ENCODE measurements around the gene SEC31B.

Gene SEC31B, protein sequence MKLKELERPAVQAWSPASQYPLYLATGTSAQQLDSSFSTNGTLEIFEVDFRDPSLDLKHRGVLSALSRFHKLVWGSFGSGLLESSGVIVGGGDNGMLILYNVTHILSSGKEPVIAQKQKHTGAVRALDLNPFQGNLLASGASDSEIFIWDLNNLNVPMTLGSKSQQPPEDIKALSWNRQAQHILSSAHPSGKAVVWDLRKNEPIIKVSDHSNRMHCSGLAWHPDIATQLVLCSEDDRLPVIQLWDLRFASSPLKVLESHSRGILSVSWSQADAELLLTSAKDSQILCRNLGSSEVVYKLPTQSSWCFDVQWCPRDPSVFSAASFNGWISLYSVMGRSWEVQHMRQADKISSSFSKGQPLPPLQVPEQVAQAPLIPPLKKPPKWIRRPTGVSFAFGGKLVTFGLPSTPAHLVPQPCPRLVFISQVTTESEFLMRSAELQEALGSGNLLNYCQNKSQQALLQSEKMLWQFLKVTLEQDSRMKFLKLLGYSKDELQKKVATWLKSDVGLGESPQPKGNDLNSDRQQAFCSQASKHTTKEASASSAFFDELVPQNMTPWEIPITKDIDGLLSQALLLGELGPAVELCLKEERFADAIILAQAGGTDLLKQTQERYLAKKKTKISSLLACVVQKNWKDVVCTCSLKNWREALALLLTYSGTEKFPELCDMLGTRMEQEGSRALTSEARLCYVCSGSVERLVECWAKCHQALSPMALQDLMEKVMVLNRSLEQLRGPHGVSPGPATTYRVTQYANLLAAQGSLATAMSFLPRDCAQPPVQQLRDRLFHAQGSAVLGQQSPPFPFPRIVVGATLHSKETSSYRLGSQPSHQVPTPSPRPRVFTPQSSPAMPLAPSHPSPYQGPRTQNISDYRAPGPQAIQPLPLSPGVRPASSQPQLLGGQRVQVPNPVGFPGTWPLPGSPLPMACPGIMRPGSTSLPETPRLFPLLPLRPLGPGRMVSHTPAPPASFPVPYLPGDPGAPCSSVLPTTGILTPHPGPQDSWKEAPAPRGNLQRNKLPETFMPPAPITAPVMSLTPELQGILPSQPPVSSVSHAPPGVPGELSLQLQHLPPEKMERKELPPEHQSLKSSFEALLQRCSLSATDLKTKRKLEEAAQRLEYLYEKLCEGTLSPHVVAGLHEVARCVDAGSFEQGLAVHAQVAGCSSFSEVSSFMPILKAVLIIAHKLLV

DNA sequence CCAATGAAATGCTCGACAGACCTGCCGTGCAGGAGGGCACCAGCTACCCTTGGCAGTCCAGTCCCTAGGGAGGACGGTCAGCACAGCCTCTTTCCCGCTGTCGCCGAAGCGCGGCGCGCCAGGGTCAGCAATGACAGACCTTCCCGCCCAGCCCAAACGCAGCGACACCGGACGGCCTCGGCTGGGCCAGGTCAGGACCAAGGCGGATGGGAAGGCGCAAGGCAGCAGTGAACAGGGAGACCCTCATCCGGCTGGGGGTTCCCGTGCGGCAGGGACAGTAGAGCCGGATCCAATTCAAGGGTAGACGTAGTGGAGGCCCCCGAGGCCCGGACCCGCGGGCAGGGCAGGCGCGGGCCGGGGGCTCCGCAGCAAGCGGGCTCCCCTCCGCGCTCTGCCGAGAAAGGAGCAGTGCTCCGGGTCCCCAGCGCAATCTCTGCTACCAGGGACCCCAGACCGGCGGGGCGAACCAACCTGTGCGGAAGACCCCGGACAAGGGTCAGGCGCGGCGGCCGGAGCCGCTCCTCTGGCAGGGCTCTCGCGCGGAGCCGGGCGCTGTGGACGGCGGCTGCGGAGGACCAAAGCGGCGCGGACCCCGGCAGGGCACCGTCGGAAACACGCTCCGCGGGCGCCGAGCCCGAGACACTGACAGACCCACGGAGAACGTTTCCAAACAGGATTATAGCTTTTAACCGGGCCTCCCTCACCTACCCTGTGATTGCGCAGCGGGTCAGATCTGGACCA, at the start of gene SEC31B:
TSS of gene SEC31B (minus strand) at position 551 of the 741 bp plus-strand sequence. CDS start 2,909 bp downstream, outside the sequence.
- no peak for DNase-seq

DNA sequence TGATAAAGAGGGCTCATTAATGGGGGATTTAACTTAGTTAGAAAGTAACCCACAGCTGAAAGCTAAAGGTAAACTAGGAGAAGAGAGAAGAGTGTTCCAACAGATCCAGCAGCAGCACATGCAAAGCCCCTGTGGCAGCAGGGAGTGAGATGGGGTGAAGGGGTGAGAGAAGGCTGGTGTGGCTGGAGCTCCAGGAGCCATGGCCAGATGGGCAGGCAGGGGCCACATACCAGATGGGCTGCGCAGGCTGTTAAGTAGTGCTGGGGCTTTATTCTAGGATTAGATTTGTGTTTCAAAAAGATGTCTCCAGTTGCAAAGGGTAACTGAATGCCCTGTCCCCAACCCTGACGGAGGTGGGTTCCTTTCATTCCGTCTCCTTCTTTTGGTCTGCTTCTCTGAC, 49.3 kb upstream of the SEC31B start:
- DNase-seq: no peak

DNA sequence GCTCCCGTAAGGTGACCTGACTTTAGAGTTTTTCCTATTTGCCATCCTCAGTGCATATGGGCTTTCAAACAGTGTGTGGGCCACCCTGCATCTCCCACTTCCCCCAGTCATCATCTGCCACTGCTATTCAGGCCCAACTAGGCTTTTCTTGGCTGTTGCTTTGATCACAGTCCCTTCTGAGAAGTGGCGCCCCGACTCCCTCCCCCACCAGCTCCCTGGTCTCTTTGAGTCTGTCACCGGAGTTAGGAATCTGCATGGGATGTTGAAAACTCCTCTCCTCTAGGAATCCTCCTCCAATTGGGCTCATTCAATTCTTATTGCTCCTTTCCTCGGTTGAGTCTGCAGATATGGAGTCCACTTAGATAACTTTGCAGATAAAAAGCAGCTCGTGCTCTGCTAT, 48.2 kb upstream of the SEC31B start:
- no peak for DNase-seq

DNA sequence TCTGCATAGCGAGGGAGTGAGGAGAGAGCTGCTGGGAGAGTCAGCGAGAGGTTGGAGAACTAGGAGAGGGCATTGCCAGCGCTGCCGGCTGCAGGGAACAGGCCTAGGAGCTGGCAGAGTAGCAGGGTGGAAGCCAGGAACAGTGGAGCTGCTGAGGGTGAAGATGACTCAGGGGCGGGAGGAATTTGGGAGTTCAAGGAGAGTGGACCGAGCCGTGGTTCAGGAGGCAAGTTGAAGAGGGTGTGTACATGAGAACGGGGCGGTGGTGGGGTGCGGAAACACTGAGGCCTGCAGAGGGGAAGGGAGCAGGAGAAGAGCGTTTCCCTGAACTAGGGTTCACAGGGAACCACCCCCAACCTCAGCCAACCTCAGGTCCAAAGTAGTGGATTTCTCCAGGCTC, 47.6 kb upstream of the SEC31B start:
- no peak for DNase-seq

DNA sequence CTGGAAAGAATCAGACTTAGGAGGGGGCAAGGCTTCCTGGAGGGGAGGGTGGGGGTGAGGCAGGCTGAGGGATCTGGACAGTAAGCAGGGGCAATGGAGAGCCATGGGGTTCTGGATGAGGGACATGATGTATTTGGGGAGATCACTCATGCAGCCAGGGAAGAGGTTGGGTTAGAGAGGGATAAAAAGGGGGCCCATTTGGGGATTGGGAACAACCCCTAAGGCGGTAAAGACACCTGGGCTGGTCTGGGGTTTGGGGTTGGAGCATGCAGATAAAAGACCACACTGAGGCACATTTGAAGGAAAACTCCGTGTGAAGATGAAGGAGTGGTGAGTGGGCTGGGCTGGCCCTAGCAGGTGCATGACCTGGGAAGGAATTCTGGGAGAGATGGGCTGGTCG, 46.9 kb upstream of the SEC31B start:
- DNase-seq: no peak

DNA sequence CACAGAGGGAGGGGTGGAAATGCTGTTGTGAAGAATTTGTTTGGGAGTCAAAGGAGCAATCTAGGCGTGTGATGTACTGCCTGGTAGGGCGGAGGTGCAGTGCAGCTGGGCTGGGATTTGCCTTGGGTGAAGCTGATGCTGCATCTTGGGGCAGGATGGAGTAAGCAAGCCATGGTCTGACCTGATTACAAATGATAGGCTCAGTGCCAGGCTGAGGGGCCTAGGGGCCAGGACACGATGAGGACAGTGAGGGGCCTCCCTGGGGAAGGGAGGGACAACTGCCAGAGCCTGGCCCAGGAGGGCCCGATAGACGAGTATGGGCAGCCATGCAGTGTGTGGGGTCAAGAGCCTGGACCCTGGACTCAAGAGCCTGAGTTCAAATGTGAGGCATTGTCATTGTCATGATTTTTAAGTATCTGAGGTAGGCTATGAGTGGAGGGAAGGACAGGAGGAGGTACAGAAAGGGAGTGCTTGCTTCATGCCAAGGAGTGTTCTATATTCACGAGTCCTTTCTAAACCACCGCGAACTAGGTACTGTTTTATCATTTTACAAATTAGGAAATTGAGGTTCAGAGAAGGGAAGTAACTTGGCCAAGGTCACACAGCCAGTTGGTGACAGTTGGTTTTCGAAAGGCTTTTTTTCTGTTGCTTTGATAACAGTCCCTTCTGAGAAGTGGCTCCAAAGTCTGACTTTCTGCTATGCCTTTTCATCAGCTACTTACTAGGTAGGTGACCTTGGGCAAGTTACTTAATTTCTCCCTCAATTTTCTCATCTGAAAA, 45.7 kb upstream of the SEC31B start:
- no peak for DNase-seq

DNA sequence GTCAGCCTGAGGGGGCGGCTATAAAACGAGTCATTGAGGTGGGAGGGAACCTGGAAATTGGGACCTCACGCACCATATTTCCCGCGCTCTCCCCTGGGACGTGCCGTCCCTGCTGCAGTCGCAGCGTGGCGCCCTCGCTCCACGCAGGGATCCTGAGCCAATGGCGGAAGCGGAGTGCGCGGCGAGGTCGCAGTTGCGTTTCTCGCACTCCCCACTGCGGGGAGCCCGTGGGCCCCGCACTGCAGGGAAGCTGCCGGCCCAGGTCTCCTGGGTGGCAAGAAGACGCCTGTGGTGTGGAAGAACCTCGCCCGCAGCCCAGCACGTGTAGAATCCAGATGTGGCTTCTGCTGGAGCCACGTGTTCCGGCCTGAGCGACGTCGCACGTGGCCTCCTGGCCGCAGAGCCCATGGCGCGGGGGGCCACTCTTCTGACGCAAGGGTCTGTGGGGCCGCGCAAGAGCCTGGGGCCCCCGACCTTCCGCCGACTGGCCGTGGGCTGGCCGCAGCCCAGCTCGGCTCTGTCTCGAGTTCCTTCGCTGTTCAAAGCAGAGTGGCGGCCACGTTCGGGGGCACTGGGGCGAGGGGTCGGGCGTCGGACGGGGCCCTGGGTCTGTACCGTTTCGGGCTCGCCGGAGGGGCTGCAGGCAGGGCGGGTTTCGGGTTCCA, 42.5 kb upstream of the SEC31B start:
- DNase-seq: no peak

DNA sequence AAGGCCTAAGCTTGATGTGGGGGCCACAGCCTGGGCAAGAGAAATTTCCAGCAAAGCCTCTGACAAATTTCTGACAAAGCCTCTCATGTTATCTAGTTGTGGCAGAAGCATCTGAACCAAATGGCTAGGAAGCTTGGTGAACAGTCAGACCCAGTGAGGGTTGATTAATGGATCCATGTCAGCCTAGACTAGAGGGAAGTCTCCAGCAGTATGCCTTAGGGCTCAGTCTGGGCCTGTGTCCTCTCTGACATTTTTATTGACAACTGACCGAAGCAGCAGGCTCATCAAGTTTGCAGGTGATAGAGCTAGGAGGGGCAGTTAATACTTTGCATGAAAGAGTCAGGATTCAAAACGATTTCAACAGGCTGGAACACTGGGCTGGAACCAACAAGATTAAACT, 41.3 kb upstream of the SEC31B start:
- no peak for DNase-seq

DNA sequence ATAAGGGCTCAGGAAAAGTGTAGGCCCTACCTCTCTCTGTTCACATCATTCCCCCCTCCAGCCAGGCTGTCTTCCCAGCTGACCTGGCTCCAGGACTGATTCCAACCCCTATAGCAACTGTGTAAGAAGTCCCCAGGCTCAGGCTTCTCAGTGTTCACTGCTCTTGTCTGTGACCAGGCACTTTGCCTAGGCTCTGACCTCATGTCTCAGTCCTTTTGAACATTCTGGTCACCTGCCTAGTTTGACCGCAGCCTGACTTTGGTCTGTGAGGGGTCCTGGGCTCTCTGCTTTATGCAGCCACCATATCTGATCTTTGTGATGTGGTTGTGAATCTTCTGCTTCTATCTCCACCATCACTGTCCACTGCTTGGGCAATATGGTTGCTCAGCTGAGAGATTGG, 40.6 kb upstream of the SEC31B start:
- no peak for DNase-seq

DNA sequence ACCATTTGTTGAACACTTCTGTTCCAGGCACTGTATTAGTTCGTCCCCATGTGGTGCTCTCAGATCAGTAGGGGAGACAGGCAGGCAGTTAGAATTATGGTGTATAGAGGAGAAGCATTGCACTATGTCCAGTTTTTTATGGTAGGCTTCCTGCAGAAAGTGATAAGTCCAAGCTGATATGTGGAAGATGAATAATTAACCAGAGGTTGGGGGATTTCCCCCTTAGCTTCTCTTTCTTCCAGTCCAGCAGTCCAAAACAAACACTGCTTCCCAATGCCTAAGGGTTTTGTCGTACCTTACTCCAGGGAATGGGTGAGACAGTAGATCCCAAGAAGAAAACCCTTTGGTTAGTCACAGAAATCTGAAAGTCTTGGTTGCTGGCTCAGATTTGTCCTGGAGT, 35.2 kb upstream of the SEC31B start:
- DNase-seq: no peak

DNA sequence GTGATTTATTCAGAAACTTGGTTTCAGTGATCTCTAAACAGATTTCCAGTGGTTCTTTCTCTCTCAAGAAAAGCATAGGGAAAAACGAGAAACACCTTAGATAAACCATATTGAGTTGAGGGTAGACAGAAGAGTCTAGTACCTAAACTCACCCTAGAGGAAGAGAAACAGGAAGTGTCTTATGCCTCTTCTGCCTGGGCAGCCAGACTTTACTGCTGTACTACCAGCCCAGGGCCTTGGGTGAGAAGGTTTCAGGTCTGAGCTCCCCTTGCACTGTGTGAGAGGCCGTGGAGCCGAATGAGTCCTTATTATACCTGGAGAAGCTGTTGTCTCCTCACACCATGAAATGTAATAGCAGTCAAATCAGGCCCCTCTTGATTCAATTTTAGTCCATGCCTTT, 34.3 kb upstream of the SEC31B start:
- no peak for DNase-seq

DNA sequence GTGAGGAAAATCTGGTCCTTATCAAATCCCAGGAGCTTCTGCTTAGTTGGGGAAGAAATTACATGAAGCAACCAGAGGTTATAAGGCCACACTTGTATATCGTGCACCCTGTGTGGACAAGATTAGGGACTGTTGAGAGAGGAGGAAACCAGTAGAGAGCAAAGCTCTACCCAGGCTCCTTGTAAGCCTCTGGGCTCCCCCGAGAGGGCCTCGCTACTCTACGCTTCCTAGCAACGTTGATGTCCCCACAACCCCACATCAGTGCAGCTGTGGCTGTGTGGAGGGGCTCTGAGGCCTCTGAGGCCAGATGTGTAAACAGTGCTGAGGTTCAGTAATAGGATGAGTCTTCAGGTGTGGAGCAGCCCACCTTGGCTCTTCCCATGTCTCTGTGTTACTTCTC, 32.1 kb upstream of the SEC31B start:
- DNase-seq: no peak

DNA sequence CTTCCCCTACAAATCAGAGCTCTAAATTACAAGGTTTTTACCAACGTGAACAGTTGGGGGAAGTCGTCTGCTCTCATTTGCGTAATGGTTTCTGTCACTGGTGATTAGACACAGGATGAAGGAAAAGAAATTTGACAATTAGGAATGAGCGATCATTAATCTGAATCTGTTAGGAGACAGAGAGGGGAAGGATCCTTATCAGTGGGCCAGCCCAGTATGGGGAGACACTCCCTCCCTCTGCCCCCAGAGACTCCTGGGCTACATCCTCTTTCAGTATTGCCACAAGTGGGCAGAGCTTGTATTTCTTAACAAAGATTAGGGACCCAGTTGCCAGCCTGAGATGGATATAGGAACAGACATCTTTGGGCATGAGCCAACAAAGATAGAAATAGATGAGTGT, 31.5 kb upstream of the SEC31B start:
- no peak for DNase-seq

DNA sequence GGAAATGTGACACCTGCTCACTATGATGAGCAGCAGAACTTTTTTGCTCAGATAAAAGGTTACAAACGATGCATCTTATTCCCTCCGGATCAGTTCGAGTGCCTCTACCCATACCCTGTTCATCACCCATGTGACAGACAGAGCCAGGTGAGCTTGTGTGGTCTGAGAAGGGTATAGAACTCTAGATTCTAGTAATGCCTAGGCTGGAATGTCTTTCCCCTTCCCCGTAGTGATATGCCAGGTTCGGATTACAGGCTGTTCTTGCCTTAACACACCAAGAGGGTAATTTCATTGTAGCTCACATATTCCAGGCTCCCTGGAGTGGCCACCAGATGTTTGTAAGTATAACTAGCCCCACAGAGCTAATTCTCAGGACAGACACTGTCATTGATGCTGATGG, 25.3 kb upstream of the SEC31B start:
- DNase-seq: no peak

DNA sequence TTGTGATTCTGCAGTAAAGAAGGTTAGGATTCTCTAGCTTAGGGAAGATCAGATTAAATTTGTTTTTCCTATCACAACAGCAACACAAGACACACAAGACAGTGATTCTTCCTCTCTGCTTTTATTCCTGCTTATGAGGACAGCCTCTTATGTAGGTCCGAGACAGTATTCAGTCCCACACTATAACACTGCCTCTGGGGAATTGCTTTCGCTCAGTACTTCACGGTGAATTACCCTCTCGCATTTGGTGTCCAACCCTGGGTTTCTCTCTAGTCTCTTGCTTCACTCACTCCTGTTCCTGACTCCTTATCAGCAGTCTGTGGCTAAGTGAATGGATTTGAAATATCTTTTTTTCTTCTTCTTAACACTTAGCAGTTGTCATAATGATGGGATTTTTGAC, 17.8 kb upstream of the SEC31B start:
- no peak for DNase-seq

DNA sequence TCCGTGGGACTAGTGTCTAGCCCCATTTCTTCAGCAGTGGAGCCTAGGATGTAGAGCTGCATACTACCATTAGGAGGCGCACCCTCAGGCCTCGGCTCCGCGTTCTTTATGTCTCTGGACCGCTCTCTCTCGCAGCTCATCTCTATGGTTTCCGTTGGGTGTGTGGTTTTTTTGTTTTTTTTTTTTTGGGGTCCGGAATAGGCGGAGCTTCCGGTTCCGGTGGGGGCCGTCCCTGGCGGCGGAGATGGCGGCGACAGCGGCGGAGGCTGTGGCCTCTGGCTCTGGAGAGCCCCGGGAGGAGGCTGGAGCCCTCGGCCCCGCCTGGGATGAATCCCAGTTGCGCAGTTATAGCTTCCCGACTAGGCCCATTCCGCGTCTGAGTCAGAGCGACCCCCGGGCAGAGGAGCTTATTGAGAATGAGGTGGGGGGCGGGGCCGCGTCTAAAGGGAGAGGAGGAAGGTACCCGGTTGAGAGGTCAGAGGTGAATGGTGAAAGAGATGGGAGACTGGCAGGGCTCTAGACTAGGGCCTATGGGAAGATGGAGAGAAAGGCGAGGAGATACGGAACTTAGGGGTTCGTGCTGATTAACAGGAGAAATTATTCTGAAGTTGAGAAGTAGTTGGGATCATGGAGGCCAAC, 16.2 kb upstream of the SEC31B start, which contains the start of gene HIF1AN:
TSS of gene HIF1AN (plus strand) at position 229 of the 639 bp plus-strand sequence. CDS start at position 245, 16 bp downstream.
- DNase-seq: peak; percentile 89

DNA sequence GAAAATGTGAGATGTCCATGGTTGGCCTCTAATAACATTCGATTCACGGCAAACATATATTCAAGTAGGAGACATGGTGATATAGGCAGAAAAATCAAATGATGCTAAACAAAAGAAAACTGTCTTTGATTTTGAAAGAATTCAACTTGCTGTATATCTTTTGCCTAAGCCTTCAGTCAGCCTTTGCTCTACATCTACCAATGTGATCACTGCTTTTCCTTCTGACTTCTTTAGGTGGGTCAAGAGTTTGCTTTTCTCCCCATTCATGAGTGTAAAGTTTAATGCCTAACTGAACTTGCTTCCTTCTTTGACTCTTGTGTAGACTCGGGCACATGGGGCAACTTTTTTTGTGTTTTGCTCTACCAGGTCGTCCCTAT, 15.7 kb upstream of the SEC31B start:
- no peak for DNase-seq

DNA sequence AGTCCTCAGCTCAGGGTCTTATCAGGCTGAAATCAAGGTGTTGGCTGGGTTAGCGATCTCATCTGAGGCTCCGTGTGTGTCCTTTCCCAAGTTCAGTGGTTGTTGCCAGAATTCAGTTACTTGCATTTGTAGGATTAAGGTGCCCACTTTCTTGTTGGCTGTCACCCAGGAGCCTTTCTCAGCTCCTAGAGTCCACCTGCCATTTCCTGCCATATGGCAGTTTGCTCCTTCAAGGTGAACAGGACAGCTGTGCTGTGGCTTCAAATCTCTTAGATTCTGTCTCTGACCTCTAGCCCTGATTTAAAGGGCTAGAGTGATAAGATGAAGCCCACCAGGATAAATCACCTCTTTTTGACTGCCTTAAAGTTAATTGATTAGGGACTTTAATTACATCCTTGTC, 15.1 kb upstream of the SEC31B start:
- peak; percentile 62 for DNase-seq

DNA sequence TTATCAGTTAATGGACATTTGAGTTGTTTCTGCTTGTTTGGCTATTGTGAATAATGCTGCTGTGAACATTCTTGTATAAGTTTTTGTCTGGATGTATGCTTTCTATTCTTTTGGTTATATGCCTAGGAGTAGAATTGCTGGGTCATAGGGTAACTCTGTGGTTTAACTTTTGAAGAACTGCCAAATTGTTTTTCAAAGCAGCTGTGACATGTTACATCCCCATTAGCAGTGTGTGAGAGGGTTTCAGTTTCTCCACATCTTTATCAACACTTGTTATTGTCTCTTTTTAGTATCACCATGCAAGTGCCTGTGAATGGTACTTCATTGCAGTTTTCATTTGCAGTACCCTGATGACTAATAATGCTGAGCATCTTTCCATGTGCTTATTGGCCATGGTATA, 12.1 kb upstream of the SEC31B start:
- DNase-seq: no peak

DNA sequence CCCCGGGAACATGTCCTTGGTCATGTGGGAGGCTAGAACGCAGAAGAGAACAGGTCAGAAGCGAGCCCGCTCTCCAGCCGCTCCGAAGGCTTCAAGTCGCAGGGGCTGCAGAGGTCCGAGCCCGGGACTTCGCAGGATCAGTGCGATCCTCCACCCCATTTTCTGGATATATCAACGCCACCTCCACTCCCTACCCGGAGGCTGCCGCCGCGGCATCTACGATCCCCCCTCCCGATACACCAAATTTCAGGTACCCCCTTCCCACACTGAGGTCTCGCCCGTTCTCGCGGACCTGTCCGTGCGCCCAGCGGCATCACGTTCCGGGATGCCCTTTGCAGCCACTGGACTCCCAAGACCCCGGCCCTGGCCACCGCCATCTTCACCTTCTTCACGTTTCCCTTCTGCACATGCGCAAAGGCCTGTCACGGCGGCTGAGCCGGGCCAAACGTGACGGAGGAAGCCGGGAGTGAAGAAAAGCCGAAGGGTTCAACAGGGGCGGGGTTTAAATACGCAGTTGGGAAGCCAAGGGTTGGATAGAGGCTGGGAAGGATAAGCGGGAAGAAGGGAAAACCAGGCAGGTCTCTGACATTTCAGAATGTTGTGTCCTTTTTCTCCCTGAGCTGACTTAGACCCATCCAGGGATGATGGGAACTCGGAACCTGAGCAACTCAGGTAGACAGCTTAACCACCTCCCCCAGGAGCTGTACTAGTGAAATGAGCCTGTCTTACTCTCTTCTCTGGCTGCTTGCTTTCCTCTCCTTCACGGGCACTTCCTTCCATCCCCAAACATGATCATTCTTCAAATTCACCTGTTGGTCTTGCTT, 10.0 kb upstream of the SEC31B start, which contains the start of gene NDUFB8:
TSS of gene NDUFB8 (minus strand) at position 397 of the 824 bp plus-strand sequence. CDS start at position 377, 20 bp downstream.
- DNase-seq: peak; percentile 62
